Fibroblast of lung (primary cell): ENCODE data around the gene FHOD3.

ENCODE experiments used
- CTCF ChIP-seq, 2 donors: IDR thresholded peaks in 1 of 2; conservative IDR thresholded peaks in 1 of 2; 1 replicate in 1 of 2; 2 replicates in 1 of 2; pipeline ENCODE4 v1.5.1; 2011 to 2012; ENCODE audit warnings: low read length in 2 of 2, control low read depth in 1 of 2, inconsistent platforms in 1 of 2, low read depth in 1 of 2, mild to moderate bottlenecking in 1 of 2
- EZH2 ChIP-seq: IDR thresholded peaks from 2 replicates; pipeline ENCODE4 v1.5.1; 2012; ENCODE audit warnings: low read length, control low read depth, mild to moderate bottlenecking; ENCODE audit errors: missing control alignments

- TF ChIP-seq CTCF (conservative IDR thresholded peaks at IDR 0.05 in 1 of 2, IDR thresholded peaks at IDR 0.05 in 1 of 2; ENCODE audit: low read depth in 1 of 2, low read length in 2 of 2) (no peak), EZH2 (no peak)
Measured at GRCh38 chr18:36798738-36799473, 501.4 kb downstream of the FHOD3 start.
